Inflammatory macrophage (primary cell): ENCODE results near the gene TMEM95.
"Not testable (repeated sequence)": the region's sequence is repeated elsewhere in the genome, so short reads cannot be mapped to it uniquely, and the experiment has no call there.

Source experiments
- DNase-seq, 2 donors: peaks; one replicate each; pipeline ENCODE4 v3.0.0-alpha.2; 2020 to 2022

Gene TMEM95

DNA sequence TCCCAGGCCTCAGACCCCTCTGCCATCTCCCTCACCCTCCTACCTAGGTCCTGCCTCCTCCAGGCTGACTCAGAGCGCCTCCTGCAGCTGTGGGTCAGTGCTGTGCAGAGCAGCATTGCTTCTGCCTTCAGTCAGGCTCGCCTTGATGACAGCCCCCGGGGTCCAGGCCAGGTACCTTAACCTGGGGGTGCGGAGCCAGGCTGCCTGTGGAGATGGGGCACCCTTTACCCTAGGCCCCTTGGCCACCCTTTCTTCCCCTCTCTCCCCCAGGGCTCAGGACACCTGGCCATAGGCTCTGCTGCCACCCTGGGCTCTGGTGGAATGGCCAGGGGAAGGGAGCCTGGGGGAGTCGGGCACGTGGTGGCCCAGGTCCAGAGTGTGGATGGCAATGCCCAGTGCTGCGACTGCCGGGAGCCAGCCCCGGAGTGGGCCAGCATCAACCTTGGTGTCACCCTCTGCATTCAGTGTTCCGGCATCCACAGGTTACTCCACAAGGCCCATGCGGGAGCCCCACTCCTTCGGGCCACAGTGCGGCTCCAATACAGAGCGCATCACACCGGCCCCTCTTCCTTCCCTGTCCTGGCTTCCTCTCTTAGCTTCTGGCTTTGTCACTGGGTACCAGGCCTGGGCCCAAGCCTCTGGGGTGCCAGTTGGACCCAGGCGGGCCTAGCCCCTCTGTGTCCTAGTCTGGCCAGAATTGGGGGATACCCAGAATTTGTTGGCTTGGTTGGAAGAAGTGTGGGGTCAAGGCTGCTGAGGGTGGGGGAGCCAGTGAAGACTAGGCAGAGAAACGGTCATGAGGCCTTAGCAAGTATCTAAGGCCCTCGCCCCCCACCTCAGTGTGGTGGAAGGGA, 8.0 kb upstream of the TMEM95 start:
- no peak for DNase-seq

- DNase-seq: no peak
Measured at GRCh38 chr17:7347630-7348477, 7.1 kb upstream of the TMEM95 start.

DNA sequence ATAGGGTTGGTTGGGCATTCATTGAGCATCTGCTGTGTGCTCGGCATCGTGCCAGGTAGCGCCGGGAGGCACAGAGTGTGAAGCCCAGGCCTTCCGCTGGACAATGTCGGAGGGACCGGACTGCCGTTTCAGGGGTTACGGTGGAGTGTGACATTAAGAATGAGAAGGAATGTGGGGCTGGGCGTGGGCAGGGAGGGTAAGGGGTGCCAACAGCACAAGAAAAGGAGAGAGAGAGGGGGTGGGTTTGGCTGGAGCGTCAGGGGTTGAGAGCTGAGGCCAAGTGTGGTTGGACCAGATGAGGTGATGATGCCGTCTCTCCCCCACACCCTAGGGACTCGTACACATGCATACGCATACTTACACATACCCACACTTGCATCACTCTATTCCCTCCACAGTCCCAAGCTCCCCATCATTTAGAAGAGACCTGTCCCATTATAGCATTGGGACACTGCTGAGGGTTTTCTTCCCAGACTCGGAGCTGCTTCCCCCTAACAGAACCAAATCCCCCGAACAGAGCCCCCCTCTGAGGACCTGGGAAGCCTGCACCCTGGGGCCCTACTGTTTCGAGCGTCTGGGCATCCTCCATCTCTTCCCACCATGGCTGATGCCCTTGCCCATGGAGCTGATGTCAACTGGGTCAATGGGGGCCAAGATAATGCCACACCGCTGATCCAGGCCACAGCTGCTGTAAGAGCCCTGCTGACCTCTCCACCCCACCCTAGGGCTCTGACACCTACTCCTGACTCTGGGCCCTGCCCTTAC, 6.3 kb upstream of the TMEM95 start:
- DNase-seq: no peak

- DNase-seq: peak; percentile 88 to 91
Measured at GRCh38 chr17:7351665-7352502, 3.1 kb upstream of the TMEM95 start, which contains the start of gene KCTD11. Gene KCTD11 (plus strand): TSS chr17:7352162.

GRCh38 chr17:7352503-7352889, 2.5 kb upstream of the TMEM95 start:
- DNase-seq: no peak

GRCh38 chr17:7352910-7353635, 1.9 kb upstream of the TMEM95 start:
- no peak for DNase-seq

DNA sequence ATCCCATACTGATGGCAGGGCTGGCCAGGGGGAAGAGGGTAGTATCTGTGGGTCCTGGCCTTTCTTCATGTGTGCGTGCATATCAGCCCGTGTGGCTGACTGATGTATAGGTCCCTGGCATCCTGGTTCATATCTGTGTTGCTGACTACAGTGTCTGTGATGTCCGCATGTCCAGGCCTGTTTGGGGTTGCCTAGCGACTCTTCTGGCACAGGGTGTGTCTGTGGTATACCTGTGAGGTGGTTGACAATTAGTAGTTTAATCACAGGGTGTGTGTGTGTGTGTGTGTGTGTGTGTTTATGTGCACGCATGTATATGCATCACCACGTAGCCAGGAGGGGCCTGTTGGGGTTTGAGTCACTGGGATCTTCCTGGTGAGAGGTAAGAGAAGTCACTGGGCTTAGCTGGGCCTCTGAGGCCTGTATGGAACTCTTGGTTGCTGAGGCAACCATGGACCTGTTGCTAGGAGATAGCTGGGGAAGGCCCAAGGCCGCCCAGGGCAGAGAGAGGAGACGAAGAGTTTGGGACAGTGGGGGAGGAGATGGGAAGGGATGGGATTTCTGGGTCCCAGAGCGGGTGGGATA, 603 bp upstream of the TMEM95 start:
- no peak for DNase-seq

DNA sequence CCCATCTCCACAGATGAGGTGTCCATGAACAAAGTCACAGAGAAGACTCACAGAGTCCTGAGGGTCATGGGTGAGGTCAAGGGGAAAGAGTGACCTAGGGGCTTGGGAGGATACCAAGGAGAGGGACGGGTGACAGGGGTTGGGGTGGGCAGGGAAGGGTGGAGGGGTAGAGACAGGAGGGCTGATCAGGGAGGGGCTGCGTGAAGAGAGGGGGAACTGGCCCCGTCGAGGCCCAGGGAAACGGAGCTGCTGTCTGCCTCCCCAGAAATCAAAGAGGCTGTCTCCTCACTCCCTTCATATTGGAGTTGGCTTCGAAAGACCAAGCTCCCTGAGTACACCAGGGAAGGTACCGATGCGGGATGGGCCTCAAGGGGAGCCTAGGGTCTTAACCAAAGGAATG, 617 bp downstream of the TMEM95 start:
- DNase-seq: no peak

DNA sequence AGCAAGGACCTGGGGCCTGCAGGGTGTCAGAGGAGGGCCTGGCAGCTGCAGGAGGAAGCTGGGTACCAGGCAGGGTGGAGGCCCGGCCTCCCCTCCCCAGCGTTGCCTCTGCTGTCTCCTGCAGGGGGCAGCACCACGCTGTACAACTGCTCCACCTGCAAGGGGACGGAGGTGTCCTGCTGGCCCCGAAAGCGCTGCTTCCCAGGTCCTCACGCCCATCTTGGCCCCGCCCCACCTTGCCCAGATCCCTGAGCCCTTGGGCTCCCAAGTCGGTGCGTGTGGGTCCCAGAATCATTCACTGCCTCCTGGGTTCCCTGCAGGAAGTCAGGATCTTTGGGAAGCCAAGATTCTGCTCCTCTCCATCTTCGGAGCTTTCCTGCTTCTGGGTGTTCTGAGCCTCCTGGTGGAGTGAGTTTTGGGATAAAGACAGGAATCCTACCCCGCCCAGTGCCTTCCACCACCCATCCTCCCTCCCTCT, 1.2 kb downstream of the TMEM95 start:
- peak; percentile 76 to 79 for DNase-seq

DNA sequence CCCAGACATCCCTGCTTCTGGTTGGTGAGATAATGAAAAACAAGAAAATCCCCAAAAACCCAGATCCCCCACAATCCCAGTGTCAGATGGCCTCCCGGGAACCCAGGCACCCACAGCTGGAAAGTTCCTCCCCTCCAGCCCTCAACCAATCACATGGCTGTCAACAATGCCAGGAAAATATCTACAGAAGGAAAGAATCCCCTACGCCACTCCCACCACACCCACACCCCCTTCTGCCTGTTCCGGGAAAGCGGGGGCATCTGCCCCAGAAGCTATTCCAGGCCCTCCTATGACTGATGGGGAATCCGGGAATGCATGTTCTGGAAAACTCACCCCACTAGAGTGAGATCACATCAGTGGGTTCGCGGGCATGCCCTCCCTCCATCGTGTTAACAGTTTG, 1.8 kb downstream of the TMEM95 start:
- DNase-seq: no peak

DNA sequence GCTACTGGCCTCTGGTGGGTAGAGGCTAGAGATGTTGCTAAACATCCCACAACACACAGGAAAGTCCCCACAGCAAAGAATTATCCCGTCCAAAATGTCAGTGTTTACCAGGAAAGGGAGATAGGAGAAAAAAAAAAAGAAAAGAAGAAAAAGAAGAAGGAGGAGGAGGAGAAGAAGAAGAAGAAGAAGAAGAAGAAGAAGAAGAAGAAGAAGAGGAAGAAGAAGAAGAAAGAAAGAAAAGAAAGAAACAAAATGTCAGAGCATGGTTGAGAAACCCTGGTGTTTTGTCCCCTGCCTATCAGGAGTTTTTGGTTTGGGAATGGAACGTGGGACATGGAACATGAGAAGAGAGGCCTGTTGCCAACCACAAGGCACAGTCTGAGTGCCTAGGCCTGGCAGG, 2.4 kb downstream of the TMEM95 start:
- no peak for DNase-seq

DNA sequence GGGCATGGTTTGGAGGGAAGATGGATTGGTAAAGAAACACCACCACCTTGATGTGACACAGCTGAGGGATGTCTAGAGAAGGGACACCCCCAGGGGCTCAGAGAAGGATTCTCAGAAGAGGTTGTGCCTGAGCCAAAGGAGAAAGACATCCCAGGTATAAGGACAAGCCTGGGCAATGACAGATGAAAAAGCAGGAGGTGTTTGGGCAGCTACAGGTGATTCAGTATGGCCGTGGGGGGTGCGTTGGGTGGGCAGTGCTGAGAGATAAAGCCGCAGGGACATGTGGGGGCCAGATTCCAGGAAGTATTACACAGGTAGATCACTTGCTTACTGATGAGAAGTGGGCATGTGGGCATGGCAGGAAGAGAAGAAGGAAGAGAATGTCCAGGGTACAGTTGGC, 7.0 kb downstream of the TMEM95 start:
- no peak for DNase-seq

- peak; percentile 35 to 42 for DNase-seq
Measured at GRCh38 chr17:7363311-7363710, 8.4 kb downstream of the TMEM95 start.

- not testable (repeated sequence) for DNase-seq
Measured at GRCh38 chr17:7365963-7366362, 11.0 kb downstream of the TMEM95 start.

- DNase-seq: no peak
Measured at GRCh38 chr17:7367083-7367482, 12.1 kb downstream of the TMEM95 start.

DNA sequence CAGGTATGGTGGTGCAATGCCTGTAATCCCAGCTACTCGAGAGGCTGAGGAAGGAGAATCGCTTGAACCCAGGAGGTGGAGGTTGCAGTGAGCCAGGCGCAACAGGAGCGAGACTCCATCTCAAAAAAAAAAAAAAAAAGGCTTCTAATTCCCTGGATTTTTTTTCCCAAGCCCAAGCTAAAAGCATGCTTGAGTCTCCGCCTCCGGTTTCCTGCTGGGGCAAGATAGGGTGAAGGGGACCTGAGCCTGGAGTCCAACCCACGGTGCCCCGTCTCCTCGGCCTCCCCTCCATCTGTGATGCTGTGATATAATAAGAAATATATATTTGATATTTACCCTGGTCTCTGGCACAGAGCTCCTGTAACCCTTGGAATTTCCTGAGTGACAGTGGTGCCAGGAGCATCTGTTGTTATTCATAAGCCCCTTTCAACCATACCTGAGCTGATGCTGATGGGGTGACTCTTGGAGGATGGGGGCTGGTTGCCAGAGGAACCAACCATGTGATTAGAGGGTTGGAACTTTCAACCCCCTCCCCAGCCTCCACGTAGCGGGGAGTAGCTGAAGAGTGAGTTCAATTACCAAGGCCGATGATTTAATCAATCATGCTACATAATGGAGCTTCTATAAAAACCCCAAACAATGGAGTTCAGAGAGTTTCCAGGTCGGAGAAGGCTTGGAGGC, 13.1 kb downstream of the TMEM95 start:
- no peak for DNase-seq

DNA sequence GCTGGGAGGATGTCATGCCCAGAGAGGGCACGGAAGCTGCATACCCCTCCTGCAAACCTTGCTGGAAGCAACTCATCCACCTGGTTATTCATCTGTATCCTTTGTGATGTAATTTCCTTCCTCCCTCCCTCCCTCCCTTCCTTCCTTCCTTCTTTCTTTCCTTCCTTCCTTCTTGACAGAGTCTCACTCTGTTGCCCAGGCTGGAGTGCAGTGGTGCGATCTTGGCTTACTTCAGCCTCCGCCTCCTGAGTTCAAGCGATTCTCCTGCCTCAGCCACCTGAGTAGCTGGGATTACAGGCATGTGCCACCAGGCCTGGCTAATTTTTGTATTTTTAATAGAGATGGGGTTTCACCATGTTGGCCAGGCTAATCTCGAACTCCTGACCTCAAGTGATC, 13.6 kb downstream of the TMEM95 start:
- not testable (repeated sequence) for DNase-seq

- DNase-seq: no peak
Measured at GRCh38 chr17:7369825-7370224, 14.9 kb downstream of the TMEM95 start.

- no peak for DNase-seq
Measured at GRCh38 chr17:7370853-7371252, 15.9 kb downstream of the TMEM95 start.

DNA sequence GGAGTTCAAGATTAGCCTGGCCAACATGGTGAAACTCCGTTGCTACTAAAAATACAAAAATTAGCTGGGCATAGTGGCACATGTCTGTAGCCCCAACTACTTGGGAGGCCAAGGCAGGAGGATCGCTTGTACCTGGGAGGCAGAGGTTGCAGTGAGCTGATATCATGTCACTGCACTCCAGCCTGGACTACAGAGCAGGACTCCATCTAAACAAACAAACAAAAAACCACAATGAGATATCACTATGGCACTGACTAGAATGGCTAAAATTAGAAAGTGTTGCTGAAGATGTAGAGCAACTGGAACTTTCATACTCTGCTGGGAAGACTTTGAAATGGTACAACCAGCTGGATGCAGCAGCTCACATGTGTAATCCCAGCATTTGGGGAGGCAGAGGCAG, 19.4 kb downstream of the TMEM95 start:
- no peak for DNase-seq
